ENCODE measurements around the gene RPS6KA2.

GRCh38 chr6:166375013-166375412 is 252.0 kb downstream of the RPS6KA2 start:
- TF ChIP-seq CTCF (optimal IDR thresholded peaks at IDR 0.05 in 1 of 3, IDR thresholded peaks at IDR 0.05 in 1 of 3, conservative IDR thresholded peaks at IDR 0.05 in 1 of 3; ENCODE audit: extremely low read depth in 1 of 3, insufficient read depth in 2 of 3, low read length in 3 of 3) (no peak), EZH2 (IDR thresholded peaks at IDR 0.05; ENCODE audit: low read length) (no peak)
